ENCODE data around the gene C1orf167.

GRCh38 chr1:11792106-11792505 lies 30.1 kb downstream of the C1orf167 start:
- TF ChIP-seq GATA3 (IDR thresholded peaks at IDR 0.05; ENCODE audit: low read depth, low read length) (no peak), GATA2 (IDR thresholded peaks at IDR 0.05; ENCODE audit: low read depth, low read length) (no peak)

Data from SH-SY5Y (cell line).